ACHN (cell line): ENCODE results near the gene GBP7.
A peak's percentile ranks its signal among the peaks of the same experiment; 100 is the strongest.
"Not testable (repeated sequence)": the region's sequence is repeated elsewhere in the genome, so short reads cannot be mapped to it uniquely, and the experiment has no call there.

Experiments
- DNase-seq: peaks from one replicate; pipeline ENCODE4 v3.0.0-alpha.2; 2015
- in situ Hi-C: cut with HindIII; loops from 2 replicates; pipeline ENCODE4 v1.10.0; 2017; ENCODE audit warnings: low sequenced_read_pairs, low pct_ligation_motif_present, low pct_unique_long_range_greater_than_20kb

The GBP7 gene

DNA sequence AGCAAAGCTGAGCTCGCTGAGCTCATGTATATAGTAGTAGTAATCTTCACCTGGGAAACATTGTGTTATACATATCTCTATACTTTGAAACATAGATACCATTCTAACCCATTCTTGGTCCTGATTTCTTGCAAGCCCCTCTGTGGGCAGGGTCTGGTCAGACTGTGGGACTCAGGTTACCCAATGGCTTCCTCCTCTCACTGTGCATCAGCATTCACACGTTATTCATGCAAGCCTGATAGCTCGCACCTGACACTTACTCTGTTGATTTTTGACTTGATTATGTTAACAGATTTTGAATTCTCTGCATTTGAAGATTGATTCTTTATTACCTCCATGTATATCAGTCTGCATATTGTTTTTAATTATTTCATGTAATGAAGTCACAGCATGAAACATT, 1.3 kb downstream of the GBP7 start:
- no peak for DNase-seq
- in situ Hi-C loops = no loop called here

DNA sequence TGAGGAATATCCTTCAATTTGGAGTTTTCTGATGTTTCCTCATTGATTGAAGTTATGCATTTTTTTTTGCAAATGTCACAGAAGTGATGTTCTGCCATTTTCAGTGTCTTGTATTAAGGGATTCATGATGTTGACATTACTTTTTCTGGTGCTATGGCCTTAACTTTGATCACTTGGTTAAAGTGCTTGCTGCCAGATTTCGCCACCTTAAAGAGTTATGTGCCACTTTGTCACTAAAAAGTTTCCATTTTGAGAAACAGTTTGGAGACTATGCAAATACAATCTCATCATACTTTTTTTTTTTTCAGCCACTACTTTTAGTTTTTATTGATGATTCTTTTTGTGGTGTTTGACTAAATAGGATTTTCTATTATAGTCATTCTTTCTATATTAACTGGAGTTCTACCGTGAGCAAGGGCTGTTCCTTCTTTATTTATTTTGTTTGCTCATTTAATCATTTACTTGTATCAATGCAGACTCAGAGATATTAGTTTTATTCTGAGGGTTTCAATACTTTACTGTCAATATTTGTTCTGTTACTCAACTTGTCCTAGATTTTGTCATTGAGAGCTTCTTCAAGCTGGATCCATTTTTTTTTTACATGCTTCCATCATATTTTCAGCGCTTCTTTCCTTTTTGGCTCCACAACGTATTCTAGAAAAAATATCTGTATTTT, 3.2 kb downstream of the GBP7 start:
- in situ Hi-C loops = no loop called here

DNA sequence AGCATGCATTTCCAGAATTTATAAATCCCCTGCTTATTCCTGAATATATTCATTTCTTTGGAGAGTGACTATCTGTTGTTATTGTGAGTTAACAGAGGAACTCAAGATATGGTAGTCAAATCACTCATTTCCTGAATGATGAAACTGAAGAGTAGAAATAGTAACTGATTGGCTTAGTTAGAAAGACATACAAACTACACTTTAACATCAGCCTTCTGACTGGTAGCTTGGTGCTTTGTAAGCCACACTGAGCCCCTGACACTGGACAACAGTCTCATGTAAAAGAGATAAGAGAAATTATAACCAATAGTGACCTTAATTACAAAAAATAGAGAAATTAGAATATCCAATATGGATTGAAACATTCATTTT, 4.8 kb downstream of the GBP7 start:
- no peak for DNase-seq
- in situ Hi-C loops = no loop called here

More for the DNA sequence above, 3.2 kb downstream of the GBP7 start:
- no peak for DNase-seq

DNA sequence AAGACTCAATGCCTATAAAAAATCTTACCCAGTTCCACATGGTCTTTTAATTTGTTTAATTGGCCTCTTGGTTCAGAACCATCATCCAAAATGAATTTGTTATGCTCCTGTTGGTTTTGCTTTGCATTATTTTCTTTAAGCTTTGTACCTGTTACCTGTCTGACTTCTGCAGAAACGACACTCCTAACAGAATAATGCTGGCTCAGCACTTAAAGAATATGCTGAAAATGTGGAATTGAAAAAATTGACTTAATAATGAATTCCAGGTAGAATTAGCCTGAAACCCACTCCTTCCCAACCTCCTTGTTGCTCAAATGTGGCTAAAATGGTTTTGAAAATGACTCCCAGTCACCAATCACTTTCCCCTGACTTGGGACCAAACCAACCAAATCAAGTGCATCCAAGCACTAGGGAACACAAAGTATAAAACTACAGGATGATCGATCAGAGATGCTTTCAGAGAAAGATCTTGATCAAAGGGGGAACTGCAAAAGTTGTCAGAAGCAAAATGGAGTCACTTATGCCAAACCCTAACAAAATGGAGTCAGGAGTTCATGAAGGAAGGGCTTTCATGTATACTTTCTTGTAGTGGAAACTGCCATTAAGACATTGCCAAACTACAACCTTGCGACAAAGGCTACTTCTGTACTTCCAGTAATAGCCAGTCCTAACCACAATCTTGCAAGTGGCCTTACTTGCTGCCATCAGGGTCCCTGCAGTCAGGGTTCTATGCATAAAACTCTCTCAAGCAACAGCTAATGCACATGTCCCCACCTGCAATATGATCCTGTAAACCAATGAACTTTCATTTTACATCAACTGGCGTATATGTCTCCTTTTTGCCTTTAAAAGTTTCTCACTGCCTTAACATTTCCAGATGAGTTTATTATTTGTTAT, 5.4 kb downstream of the GBP7 start:
- DNase-seq = no peak
- in situ Hi-C loops = no loop called here

DNA sequence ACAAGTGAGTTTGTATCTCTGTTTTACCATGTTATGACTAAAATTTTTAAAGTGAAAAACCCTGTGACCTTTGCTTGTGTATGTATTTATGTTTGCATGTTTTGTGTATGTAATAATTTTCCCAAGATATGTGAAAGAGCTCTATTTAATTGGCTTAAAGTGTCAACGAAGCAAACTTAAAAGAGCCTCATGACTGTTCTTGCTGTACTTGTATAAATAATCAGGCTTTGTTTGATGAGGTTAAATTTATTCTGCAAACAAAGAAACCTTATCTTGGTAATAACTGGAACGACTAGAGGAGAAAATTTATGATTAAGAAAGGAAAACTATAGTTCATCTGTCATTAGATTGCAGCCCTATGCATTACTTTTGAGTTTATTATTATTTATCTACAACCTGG, 6.6 kb downstream of the GBP7 start:
- no peak for DNase-seq
- in situ Hi-C loops = no loop called here

DNA sequence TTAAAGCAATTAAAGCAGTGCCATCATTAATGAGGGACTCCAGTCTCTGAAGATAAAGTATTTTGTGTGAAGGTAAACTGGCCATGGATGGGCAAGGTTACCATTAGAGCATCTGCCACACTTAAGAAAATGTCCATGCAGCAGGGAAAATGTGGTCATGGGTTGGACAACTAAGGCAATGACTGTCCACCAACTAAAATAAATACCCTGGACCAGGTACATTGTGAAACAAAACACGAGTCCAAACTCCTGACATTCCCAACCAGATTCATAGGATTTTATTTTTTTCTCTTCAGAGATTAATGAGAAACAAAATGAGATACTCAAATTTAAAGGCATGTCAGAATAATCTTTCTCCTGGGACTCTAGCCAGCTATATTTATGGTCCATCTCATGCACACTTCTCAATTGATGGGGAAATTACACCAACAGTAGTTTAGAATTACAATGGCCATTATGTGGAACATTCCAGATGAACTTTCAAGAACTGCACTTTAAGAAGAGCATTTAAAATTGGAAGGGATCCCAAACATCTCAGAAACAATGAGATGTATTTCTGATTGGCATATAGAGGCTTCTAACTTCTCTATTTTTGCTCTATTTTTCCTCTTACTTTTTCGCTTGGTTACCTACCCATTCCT, 8.1 kb downstream of the GBP7 start:
- DNase-seq = no peak
- in situ Hi-C loops = no loop called here

DNA sequence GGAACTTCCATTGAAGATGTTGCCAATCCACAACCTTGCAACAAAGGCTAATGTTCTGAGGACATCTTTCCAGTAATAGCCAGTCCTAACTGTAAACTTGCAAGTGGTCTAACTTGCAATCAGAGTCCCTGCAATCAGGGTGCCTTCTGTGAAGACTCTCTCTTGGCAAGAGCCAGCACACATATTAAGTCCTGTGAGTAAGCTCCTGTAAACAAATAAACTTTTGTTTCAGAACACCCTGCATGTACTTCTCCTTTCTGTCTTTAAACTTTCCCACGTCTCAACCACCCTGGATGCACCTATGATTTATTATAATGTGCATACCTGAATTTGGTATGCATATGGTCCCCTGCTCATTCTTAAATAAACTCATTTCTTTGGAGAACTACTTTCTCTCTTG, 9.1 kb downstream of the GBP7 start:
- in situ Hi-C loops = no loop called here
- no peak for DNase-seq

DNA sequence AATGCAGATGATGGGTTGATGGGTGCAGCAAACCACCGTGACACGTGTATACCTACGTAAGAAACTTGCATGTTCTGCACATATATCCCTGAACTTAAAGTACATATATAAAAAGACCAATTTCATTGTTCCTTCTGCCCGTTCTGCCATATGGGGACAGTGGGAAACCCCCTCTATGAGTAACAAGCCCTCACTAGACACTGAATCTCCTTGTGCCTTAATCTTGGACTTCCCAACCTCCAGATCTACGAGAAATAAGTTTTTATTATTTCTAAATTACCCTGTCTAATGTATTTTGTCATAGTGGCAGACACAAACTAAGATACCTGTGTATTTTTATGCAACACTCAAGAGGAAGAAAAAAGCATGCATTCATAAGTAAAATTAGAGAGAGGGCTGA, 10.0 kb downstream of the GBP7 start:
- in situ Hi-C loops = no loop called here
- no peak for DNase-seq

DNA sequence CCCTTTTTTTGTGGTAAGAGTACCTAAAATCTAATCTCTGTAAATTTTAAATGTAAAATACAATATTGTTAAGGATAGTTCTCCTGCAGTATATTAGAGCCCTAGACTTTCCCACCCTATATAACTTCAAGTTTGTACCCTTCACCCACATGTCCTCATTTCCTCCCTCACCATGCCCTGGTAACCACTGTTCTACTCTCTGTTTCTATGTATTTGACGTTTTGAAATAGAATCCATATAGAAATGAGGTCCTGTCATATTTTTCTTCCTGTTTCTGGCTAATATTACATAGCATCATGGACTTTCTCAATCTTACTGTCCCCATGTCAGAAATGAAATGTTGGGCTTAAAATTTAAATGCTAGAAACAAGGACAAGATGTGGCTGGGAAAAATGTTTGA, 24.8 kb downstream of the GBP7 start:
- no peak for DNase-seq
- in situ Hi-C loops = no loop called here

DNA sequence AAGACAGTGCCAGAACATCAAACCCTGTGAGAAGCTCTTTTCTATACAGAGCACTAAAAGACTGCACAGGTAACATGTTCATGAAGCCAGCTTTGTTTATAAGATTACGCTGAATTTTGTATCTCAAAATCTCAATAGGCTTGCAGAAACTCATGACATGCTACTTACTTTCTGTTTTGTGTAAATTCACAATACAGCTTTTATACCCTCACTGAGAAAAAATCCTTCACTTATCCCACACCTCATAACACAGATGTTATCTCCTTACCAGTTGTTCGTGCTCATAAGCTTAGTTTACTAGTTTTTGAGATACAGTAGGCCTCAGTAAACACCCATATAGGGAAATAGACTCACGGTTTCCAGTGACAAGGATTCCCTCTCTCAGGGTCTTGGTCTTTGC, 25.8 kb downstream of the GBP7 start:
- DNase-seq = no peak
- in situ Hi-C loops = no loop called here

DNA sequence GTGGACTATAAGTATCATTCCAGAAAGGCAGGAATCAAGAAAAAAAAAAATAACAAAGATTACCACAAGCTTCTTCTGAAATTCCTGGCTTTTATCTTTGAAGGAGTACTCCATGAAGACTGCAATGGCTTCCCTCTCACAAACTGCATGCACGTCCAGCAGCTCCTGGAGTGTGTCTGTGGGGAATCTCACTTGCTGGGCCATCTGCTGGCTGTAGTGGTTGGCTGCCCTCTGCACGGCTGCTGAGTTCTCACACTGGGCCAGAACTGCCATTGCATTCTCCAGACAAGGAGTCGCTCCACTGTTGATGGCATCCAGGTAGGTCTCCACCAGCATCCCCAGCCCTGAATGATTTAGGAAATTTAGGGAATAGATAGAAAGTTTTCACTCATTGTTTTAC, 26.6 kb downstream of the GBP7 start:
- DNase-seq = peak; percentile 37
- in situ Hi-C loops = no loop called here

DNA sequence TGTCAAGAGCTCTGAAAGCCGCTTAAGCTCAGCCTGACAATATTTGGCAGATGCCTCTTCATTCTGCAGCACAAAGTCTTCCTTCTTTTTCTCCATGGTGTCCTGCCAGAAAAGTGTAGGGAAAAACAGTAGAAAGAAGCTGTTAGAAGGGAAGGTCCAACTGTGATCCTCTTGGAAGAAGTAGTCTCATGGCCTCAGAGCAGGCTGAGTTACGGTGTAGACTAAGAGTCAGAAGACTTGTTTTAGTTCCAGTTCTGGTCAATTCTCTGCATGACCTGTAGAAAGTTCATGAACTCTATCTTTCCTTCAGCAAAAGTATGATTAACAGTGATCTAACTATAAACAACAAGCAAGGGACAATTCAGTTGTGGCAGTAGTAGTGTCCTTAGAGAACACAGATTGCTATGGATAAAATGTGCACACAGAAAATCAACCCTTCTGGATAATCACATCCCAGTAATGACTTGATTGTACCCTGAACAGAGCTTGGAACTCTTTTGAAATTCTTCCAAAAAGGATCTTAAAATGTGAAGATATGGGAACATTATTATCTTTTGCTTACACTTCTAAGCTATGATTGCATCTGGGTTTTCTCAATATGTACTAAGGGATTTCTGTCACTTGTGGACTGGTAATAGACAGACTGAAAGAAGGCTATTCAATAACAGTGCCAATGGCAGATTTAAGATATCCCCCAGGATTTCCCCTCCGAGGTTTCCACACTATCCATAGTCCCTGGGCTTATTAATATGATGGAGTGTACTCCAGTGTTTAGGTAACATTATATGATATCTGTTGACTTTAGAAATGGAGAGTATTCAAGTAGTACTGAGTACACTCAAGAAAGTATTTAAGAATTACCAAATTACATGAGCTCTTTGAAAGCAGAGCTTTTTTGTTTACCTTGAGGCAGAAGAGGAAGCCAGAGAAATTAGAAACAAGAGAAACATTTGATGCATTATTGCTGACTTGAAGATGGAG, 27.8 kb downstream of the GBP7 start:
- in situ Hi-C loops = no loop called here
- no peak for DNase-seq

DNA sequence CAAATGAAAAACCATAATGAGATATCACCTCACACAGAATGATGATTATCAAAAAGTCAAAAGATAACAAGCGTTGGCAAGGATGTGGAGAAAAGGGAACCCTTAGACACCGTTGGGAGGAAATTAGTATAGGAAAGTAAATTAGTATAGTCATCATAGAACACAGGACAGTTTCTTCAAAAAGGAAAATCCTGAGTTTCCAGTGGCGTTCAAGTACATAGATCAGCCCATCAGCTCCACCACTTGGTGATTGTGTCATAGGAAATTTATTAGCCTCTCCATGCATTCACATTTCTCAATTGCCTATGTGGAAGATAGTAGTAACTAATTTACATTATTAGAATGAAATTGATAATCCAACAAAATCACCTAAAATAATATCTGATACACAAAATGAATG, 29.1 kb downstream of the GBP7 start:
- in situ Hi-C loops = no loop called here
- no peak for DNase-seq

DNA sequence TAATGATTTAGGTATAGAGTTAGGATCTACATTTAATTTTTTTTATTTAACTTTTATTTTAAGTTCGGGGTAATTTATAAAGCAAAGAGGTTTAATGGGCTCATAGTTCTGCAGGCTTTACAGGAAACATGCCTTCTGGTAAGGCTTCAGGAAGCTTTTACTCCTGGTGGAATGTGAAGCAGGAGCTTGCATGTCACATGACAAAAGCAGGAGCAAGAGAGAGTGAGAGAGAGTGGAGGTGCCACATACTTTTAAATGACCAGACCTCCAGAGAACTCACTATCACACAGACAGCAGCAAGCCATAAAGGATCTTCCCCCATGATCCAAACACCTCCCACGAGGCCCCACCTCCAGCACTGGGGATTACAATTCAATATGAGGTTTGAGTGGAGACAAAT, 32.3 kb downstream of the GBP7 start:
- DNase-seq = no peak
- in situ Hi-C loops = no loop called here

DNA sequence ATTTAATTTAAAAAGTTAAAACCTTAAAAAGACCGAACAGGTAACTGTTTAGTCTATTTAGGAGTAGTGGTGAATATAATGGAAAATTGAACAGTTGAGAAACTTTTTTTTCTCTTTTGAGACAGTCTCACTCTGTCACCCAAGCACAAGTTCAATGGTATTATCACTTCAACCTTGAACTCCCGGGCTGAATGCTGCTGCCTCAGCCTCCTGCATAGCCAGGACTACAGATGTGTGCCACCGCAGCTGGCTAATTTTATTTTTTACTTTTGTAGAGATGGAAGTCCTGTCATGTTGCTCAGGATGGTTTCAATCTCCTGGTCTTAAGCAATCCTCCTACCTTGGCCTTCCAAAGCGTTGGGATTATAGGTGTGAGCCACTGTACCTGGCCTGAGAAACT, 33.6 kb downstream of the GBP7 start:
- in situ Hi-C loops = no loop called here
- no peak for DNase-seq

DNA sequence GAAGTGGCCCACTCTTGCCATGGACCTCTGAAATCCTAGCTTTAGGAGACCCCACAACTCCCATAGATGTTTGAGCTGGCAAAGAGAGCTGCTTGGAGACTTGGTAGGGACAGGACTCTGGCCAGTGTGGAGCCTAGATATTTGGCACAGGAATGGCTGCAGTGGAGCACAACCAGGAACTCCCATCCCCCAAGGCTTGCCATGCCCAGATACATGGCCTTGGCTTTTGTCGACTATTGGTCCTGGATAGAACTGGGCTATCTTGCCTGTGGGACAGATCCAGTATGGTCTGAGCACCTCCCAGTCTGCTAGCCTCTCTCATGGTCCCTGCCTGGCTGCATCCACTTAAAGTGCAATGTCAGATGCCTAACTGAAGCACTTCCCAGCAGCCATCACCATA, 42.1 kb downstream of the GBP7 start:
- in situ Hi-C loops = no loop called here
- no peak for DNase-seq

DNA sequence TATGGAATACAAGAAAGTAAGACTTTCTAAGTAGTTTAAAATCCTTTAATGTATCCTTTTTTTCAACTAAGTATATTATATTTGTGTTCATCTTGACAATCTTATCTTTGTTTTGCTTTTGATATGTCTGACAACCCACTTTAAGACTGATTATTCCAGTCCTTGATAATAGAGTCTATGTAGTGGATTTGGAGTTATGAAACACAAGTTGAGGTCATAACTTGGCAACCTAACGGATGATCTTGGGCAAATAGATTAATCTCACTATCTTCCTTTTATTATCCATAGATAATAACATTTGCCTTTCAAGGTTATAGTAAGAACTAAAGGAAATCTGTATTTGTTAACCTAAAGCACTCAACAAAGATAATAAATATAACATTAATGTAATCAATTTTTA, 45.1 kb downstream of the GBP7 start:
- in situ Hi-C loops = no loop called here
- no peak for DNase-seq

DNA sequence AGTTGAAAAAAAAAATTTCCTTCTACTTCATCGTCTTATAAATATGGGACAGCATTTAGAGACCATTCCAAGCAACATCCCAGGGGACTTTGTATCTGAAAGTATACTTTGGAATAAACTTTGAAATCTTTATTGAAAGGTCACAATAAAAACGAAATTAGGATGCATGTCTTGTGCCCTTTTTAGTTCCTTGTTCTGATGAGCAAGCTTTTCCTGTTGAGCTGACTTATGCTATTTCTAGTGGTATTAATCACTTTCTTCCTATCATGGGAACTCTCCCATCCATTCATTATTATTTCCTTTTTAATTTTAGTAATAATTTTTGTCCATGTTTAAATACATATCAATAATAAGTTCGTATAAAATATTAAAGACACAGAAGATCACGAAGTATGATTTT, 45.9 kb downstream of the GBP7 start:
- in situ Hi-C loops = no loop called here
- DNase-seq = no peak

DNA sequence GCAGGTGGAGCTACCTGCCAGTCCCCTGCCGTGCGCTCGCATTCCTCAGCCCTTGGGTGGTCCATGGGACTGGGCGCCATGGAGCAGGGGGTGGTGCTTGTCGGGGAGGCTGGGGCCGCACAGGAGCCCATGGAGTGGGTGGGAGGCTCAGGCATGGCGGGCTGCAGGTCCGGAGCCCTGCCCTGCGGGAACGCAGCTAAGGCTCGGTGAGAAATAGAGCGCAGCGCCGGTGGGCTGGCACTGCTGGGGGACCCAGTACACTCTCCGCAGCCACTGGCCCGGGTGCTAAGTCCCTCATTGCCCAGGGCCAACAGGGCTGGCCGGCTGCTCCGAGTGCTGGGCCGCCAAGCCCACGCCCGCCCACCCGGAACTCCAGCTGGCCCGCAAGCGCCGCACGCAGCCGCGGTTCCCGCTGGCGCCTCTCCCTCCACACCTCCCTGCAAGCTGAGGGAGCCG, 47.8 kb downstream of the GBP7 start:
- DNase-seq, in situ Hi-C loops: not testable (repeated sequence)
